ENCODE measurements around the gene SBK3. TPM values are rescaled to one million over a fixed set of nuclear protein-coding genes. Genes with fewer than 3 reads are reported as not detected.

The SBK3 gene
- total RNA-seq, 2 donors from 2014 or later, result 0.23 to 0.74 TPM

GRCh38 chr19:55563261-55563690 lies 17.9 kb upstream of the SBK3 start:
- H3K4me3 ChIP-seq, result no peak overlapping the region
- no peak overlapping the region for H3K27ac ChIP-seq
- TF ChIP-seq CTCF (IDR thresholded peaks at IDR 0.05) (no peak), POLR2A (IDR thresholded peaks at IDR 0.05) (no peak), POLR2AphosphoS5 (IDR thresholded peaks at IDR 0.05) (no peak)
- H3K27me3 ChIP-seq (replicated peaks; ENCODE audit: insufficient read depth), result no peaks in the 10 kb centered on the region
- no peaks in the 10 kb centered on the region for H3K36me3 ChIP-seq
- DNase-seq (ENCODE audit: low spot score), result no peak
- H3K4me1 ChIP-seq (replicated peaks), result no peaks in the 10 kb centered on the region
- 16% methylated on average over 12 of the region's 12 CpGs for WGBS
- H3K9me3 ChIP-seq, result no peaks in the 10 kb centered on the region
- intact Hi-C loops (cut with DNase I), result no loop called here

- TF ChIP-seq POLR2AphosphoS5 (IDR thresholded peaks at IDR 0.05) (no peak), POLR2A (IDR thresholded peaks at IDR 0.05) (no peak)
- intact Hi-C loops (cut with DNase I), result no loop called here
- H3K4me3 ChIP-seq, result no peak overlapping the region
- no peak overlapping the region for H3K27ac ChIP-seq
- H3K9me3 ChIP-seq, result no peaks in the 10 kb centered on the region
- DNase-seq (ENCODE audit: low spot score), result no peak
- no peaks in the 10 kb centered on the region for H3K36me3 ChIP-seq
- 73% methylated on average over 9 of the region's 9 CpGs for WGBS
- H3K27me3 ChIP-seq (replicated peaks; ENCODE audit: insufficient read depth), result no peaks in the 10 kb centered on the region
- H3K4me1 ChIP-seq (replicated peaks), result no peaks in the 10 kb centered on the region
These were observed 14.3 kb upstream of the SBK3 start for GRCh38 chr19:55559684-55560083.

GRCh38 chr19:55554741-55555152 lies 9.4 kb upstream of the SBK3 start:
- no peaks in the 10 kb centered on the region for H3K4me1 ChIP-seq (replicated peaks)
- H3K27ac ChIP-seq, result no peak overlapping the region
- no peak for DNase-seq (ENCODE audit: low spot score)
- H3K4me3 ChIP-seq, result no peak overlapping the region
- H3K36me3 ChIP-seq, result no peaks in the 10 kb centered on the region
- no peak for TF ChIP-seq POLR2A (IDR thresholded peaks at IDR 0.05)
- TF ChIP-seq CTCF (IDR thresholded peaks at IDR 0.05), result no peak
- TF ChIP-seq POLR2AphosphoS5 (IDR thresholded peaks at IDR 0.05), result no peak
- H3K9me3 ChIP-seq, result no peaks in the 10 kb centered on the region
- intact Hi-C loops (cut with DNase I), result no loop called here
- no peaks in the 10 kb centered on the region for H3K27me3 ChIP-seq (replicated peaks; ENCODE audit: insufficient read depth)
- WGBS, result 69% methylated on average over 8 of the region's 8 CpGs

GRCh38 chr19:55554302-55554701 lies 9.0 kb upstream of the SBK3 start:
- H3K27me3 ChIP-seq (replicated peaks; ENCODE audit: insufficient read depth), result no peaks in the 10 kb centered on the region
- H3K27ac ChIP-seq, result no peak overlapping the region
- no peaks in the 10 kb centered on the region for H3K9me3 ChIP-seq
- H3K4me1 ChIP-seq (replicated peaks), result no peaks in the 10 kb centered on the region
- H3K36me3 ChIP-seq, result no peaks in the 10 kb centered on the region
- no peak for DNase-seq (ENCODE audit: low spot score)
- intact Hi-C loops (cut with DNase I), result no loop called here
- no peak overlapping the region for H3K4me3 ChIP-seq
- 95% methylated on average over 9 of the region's 9 CpGs for WGBS
- TF ChIP-seq POLR2AphosphoS5 (IDR thresholded peaks at IDR 0.05), result no peak
- no peak for TF ChIP-seq POLR2A (IDR thresholded peaks at IDR 0.05)
- no peak for TF ChIP-seq CTCF (IDR thresholded peaks at IDR 0.05)

GRCh38 chr19:55553217-55554182 lies 8.2 kb upstream of the SBK3 start:
- Histone ChIP-seq H3K4me1 (replicated peaks) (no peaks in the 10 kb centered on the region), H3K36me3 (no peaks in the 10 kb centered on the region), H3K27ac (no peak overlapping the region), H3K27me3 (replicated peaks; ENCODE audit: insufficient read depth) (no peaks in the 10 kb centered on the region), H3K4me3 (no peak overlapping the region), H3K9me3 (no peaks in the 10 kb centered on the region)
- TF ChIP-seq POLR2AphosphoS5 (IDR thresholded peaks at IDR 0.05) (no peak), CTCF (IDR thresholded peaks at IDR 0.05) (no peak), POLR2A (IDR thresholded peaks at IDR 0.05) (no peak)
- no peak for DNase-seq (ENCODE audit: low spot score)
- intact Hi-C loops (cut with DNase I), result no loop called here
- 50% methylated on average over 13 of the region's 13 CpGs for WGBS

Data from prostate gland (tissue), 2 donors.